Vagina (tissue), 2 donors: ENCODE data around the gene TAGAP.

Experiments used
- POLR2A ChIP-seq, 2 donors: fragments of 450-650 bp; IDR thresholded peaks; one replicate each; pipeline ENCODE4 v1.6.1; 2017; ENCODE audit warnings: antibody characterized with exemption in 2 of 2, mild to moderate bottlenecking in 2 of 2, moderate library complexity in 2 of 2
- TF ChIP-seq, protein P1 (sequence below), 3 experiments: fragments of 450-650 bp in 2 of 3; fragments of 200-600 bp in 1 of 3; sonication (generic) in 1 of 3; IDR thresholded peaks; one replicate each; pipeline ENCODE4 v1.5.1; 2017 to 2019; ENCODE audit warnings: antibody characterized with exemption in 3 of 3, mild to moderate bottlenecking in 2 of 3, moderate library complexity in 2 of 3

DNA sequence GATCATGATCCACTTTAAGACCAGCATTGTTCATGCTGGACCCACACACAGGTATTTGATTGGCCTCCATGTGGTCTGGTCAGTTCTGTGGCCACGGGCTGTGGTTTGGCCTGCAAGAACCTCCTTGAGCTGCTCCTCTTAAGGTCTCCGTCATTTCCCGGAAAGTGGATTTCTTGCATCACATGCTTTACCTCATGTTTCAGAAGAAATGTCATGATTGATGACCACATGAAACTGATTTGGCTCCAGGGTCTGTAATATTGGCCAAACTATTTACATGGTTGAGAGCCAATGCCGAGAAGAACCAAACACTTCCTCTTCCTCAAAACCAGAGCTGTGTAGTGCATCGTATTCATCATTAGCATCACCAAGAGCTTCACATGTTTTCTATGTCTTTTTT, 31.6 kb downstream of the TAGAP start:
- TF ChIP-seq, protein P1, sequence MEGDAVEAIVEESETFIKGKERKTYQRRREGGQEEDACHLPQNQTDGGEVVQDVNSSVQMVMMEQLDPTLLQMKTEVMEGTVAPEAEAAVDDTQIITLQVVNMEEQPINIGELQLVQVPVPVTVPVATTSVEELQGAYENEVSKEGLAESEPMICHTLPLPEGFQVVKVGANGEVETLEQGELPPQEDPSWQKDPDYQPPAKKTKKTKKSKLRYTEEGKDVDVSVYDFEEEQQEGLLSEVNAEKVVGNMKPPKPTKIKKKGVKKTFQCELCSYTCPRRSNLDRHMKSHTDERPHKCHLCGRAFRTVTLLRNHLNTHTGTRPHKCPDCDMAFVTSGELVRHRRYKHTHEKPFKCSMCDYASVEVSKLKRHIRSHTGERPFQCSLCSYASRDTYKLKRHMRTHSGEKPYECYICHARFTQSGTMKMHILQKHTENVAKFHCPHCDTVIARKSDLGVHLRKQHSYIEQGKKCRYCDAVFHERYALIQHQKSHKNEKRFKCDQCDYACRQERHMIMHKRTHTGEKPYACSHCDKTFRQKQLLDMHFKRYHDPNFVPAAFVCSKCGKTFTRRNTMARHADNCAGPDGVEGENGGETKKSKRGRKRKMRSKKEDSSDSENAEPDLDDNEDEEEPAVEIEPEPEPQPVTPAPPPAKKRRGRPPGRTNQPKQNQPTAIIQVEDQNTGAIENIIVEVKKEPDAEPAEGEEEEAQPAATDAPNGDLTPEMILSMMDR (IDR thresholded peaks at IDR 0.05): no peak
- TF ChIP-seq POLR2A (IDR thresholded peaks at IDR 0.05): no peak
